Middle frontal gyrus (tissue), 1 donor: ENCODE data around the gene CD59.
"Not testable (repeated sequence)": the region's sequence is repeated elsewhere in the genome, so short reads cannot be mapped to it uniquely, and the experiment has no call there.

Experiments
- DNase-seq: peaks from one replicate; pipeline ENCODE4 v3.0.0-alpha.2; 2015; ENCODE audit warnings: low spot score; ENCODE audit errors: extremely low spot score

CD59 gene

GRCh38 chr11:33695051-33695566 lies 41.1 kb downstream of the CD59 start:
- no peak for DNase-seq

- no peak for DNase-seq
These were observed 41.7 kb downstream of the CD59 start for GRCh38 chr11:33694346-33695050.

- no peak for DNase-seq
These were observed 43.7 kb downstream of the CD59 start for GRCh38 chr11:33692541-33692940.

GRCh38 chr11:33692013-33692504 lies 44.2 kb downstream of the CD59 start:
- peak; percentile 62 for DNase-seq

- DNase-seq = no peak
These were observed 45.0 kb downstream of the CD59 start for GRCh38 chr11:33691066-33691864.

- no peak for DNase-seq
These were observed 45.7 kb downstream of the CD59 start for GRCh38 chr11:33690290-33691065.

GRCh38 chr11:33689501-33689900 lies 46.7 kb downstream of the CD59 start:
- DNase-seq = no peak

GRCh38 chr11:33689085-33689484 lies 47.1 kb downstream of the CD59 start:
- DNase-seq = no peak

- DNase-seq = peak; percentile 58
These were observed 48.3 kb downstream of the CD59 start for GRCh38 chr11:33687733-33688479.

GRCh38 chr11:33685082-33685481 lies 51.1 kb downstream of the CD59 start:
- DNase-seq = no peak

GRCh38 chr11:33684003-33684706 lies 52.1 kb downstream of the CD59 start:
- no peak for DNase-seq

- no peak for DNase-seq
These were observed 53.8 kb downstream of the CD59 start for GRCh38 chr11:33682446-33682845.

- no peak for DNase-seq
These were observed 54.2 kb downstream of the CD59 start for GRCh38 chr11:33682019-33682418.

GRCh38 chr11:33678616-33679015 lies 57.6 kb downstream of the CD59 start:
- DNase-seq = not testable (repeated sequence)

- DNase-seq = no peak
These were observed 62.0 kb downstream of the CD59 start for GRCh38 chr11:33674035-33674814.

GRCh38 chr11:33672273-33672672 lies 64.0 kb downstream of the CD59 start:
- DNase-seq = no peak

- no peak for DNase-seq
These were observed 65.8 kb downstream of the CD59 start for GRCh38 chr11:33670250-33671011.

GRCh38 chr11:33669598-33670249 lies 66.5 kb downstream of the CD59 start:
- DNase-seq = no peak
